HG03139 (cell line): ENCODE results near the gene PSEN2.
A peak's percentile ranks its signal among the peaks of the same experiment; 100 is the strongest.
"Not testable (repeated sequence)": the region's sequence is repeated elsewhere in the genome, so short reads cannot be mapped to it uniquely, and the experiment has no call there.

ENCODE experiments used
- ATAC-seq: cut with Tn5 transposase; IDR thresholded peaks from one replicate; pipeline ENCODE4 v1.9.1; 2021; ENCODE audit not compliant: unreplicated experiment

PSEN2 gene

GRCh38 chr1:226870401-226871279 is at the start of gene PSEN2:
Gene PSEN2, plus strand, starts transcription at chr1:226870616. Its CDS starts 11,292 bp downstream, at chr1:226881908.
- ATAC-seq, result peak; percentile 93

GRCh38 chr1:226820941-226821718 is 49.3 kb upstream of the PSEN2 start:
- no peak for ATAC-seq

- no peak for ATAC-seq
These were observed 48.7 kb upstream of the PSEN2 start for GRCh38 chr1:226821719-226822085.

- no peak for ATAC-seq
These were observed 46.8 kb upstream of the PSEN2 start for GRCh38 chr1:226823643-226824042.

- no peak for ATAC-seq
These were observed 45.2 kb upstream of the PSEN2 start for GRCh38 chr1:226825037-226825745.

GRCh38 chr1:226825746-226826100 is 44.7 kb upstream of the PSEN2 start:
- ATAC-seq, result no peak

GRCh38 chr1:226826479-226827261 is 43.7 kb upstream of the PSEN2 start:
- ATAC-seq, result no peak

GRCh38 chr1:226827458-226827857 is 43.0 kb upstream of the PSEN2 start:
- no peak for ATAC-seq

GRCh38 chr1:226827968-226828513 is 42.4 kb upstream of the PSEN2 start:
- ATAC-seq, result peak; percentile 90

GRCh38 chr1:226829105-226829504 is 41.3 kb upstream of the PSEN2 start:
- ATAC-seq, result no peak

GRCh38 chr1:226831953-226832352 is 38.5 kb upstream of the PSEN2 start:
- ATAC-seq, result no peak

GRCh38 chr1:226832613-226833012 is 37.8 kb upstream of the PSEN2 start:
- ATAC-seq, result no peak

- not testable (repeated sequence) for ATAC-seq
These were observed 36.2 kb upstream of the PSEN2 start for GRCh38 chr1:226834179-226834578.

- ATAC-seq, result not testable (repeated sequence)
These were observed 35.0 kb upstream of the PSEN2 start for GRCh38 chr1:226835396-226835795.

- not testable (repeated sequence) for ATAC-seq
These were observed 32.5 kb upstream of the PSEN2 start for GRCh38 chr1:226837966-226838365.

- no peak for ATAC-seq
These were observed 32.0 kb upstream of the PSEN2 start for GRCh38 chr1:226838456-226838855.

GRCh38 chr1:226845624-226846023 is 24.8 kb upstream of the PSEN2 start:
- no peak for ATAC-seq

- no peak for ATAC-seq
These were observed 23.6 kb upstream of the PSEN2 start for GRCh38 chr1:226846786-226847185.

- ATAC-seq, result not testable (repeated sequence)
These were observed 15.9 kb upstream of the PSEN2 start for GRCh38 chr1:226854548-226854947.

GRCh38 chr1:226862890-226863289 is 7.5 kb upstream of the PSEN2 start:
- ATAC-seq, result no peak
